ENCODE results near the gene PASK.

DNA sequence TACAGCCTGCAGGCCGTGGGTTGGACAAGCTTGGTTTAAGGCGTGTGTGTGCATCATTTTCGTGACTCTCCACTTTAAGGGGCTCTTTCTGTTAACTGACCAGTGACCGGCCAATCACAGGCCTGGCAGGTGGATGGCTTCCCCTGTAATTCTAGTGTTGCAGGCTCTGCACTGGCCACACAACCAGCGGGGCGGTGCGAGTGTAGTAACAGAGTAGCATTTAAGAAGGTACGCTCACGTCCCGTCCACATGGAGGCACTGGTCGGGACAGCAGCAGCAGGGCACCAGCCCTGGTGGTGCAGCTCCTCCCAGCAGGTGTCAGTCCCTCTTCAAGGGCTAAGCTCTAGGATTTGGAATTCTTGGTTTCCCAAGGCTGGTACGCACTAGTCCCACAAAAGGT is 31.2 kb upstream of the PASK start:
- TF ChIP-seq CTCF (IDR thresholded peaks at IDR 0.05): no peak
- no peak for TF ChIP-seq POLR2A (IDR thresholded peaks at IDR 0.05)
- no peak for TF ChIP-seq EP300 (IDR thresholded peaks at IDR 0.05)
- no peak for TF ChIP-seq POLR2AphosphoS5 (IDR thresholded peaks at IDR 0.05)
